Measurements from ENCODE around the gene OR8H3.
"Not testable (repeated sequence)": the region's sequence is repeated elsewhere in the genome, so short reads cannot be mapped to it uniquely, and the experiment has no call there.

The OR8H3 gene
- total RNA-seq = 0 reads per million in 4 donors

- DNase-seq = no peak
Observed at GRCh38 chr11:56122073-56122472, at the start of gene OR8H3. OR8H3 (plus strand) TSS chr11:56122373; CDS start chr11:56122373, 0 bp downstream.

- DNase-seq = no peak
Observed at GRCh38 chr11:56089697-56090096, 32.5 kb upstream of the OR8H3 start.

GRCh38 chr11:56093008-56093407 lies 29.2 kb upstream of the OR8H3 start, which contains the start of gene OR8I2:
OR8I2 (plus strand) TSS chr11:56093308; CDS start chr11:56093308, 0 bp downstream.
- DNase-seq = no peak

- DNase-seq = no peak
Observed at GRCh38 chr11:56103210-56103737, 18.9 kb upstream of the OR8H3 start, which contains the start of gene OR8H2. OR8H2 (plus strand) TSS chr11:56103687; CDS start chr11:56105043, 1,356 bp downstream.

GRCh38 chr11:56140151-56140661 lies 18.0 kb downstream of the OR8H3 start, which contains the start of gene OR8J3:
OR8J3 (minus strand) TSS chr11:56140201; CDS start chr11:56137718, 2,483 bp downstream.
- DNase-seq = no peak

GRCh38 chr11:56143681-56144080 lies 21.5 kb downstream of the OR8H3 start:
- not testable (repeated sequence) for DNase-seq

- DNase-seq = no peak
Observed at GRCh38 chr11:56151376-56151775, 29.2 kb downstream of the OR8H3 start.

- no peak for DNase-seq
Observed at GRCh38 chr11:56152333-56152732, 30.2 kb downstream of the OR8H3 start.

GRCh38 chr11:56160217-56160616 lies 38.0 kb downstream of the OR8H3 start, which contains the start of gene OR8K5:
OR8K5 (minus strand) TSS chr11:56160317; CDS start chr11:56160317, 0 bp downstream.
- DNase-seq = no peak

- no peak for DNase-seq
Observed at GRCh38 chr11:56163804-56164203, 41.6 kb downstream of the OR8H3 start.

- no peak for DNase-seq
Observed at GRCh38 chr11:56172256-56172830, 50.2 kb downstream of the OR8H3 start.
